ENCODE results near the gene PLK5. TPM values are rescaled to one million over a fixed set of nuclear protein-coding genes. Genes with fewer than 3 reads are reported as not detected.
"Not testable (repeated sequence)": the region's sequence is repeated elsewhere in the genome, so short reads cannot be mapped to it uniquely, and the experiment has no call there.

PLK5 gene
- total RNA-seq, 1 donor from 2014 or later, result not detected

DNA sequence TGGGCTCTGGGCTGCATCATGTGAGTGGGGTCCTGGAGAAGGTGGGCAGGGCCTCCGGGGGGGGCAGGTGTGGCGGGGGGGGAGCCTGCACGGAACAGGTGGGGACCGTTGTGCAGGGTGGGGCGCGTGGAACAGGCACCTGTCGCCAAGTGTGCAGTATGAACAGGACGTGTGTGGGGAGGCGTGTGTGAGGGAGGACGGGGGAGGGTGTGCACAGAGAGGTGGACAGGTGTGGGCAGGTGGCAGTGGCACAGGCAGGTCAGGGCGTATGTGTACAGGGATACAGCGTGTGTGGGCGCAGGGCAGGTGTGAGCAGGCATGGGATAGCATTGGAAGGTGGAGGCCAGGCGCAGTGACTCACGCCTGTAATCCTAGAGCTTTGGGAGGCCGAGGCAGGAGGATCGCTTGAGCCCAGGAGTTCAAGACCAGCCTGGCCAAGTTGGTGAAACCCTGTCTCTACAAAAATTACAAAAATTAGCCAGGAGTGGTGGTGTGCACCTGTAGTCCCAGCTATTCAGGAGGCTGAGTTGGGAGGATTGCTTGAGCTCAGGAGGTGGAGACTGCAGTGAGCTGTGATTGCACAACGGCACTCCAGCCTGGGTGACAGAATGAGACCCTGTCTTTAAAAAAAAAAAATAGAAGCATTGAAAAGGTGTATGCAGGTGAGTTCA, 3.2 kb downstream of the PLK5 start:
- Mint-ChIP-seq H3K27me3 (ENCODE audit: low read depth) (peaks cover 9% of the 10 kb centered on the region), H3K36me3 (ENCODE audit: low read depth) (no peaks in the 10 kb centered on the region), H3K4me3 (ENCODE audit: low read depth) (no peak overlapping the region), H3K4me1 (ENCODE audit: low read depth) (peaks cover 1% of the 10 kb centered on the region), H3K9me3 (no peaks in the 10 kb centered on the region), H3K27ac (no peak overlapping the region)
- intact Hi-C loops (cut with micrococcal nuclease), result no loop called here
- DNase-seq (ENCODE audit: low spot score), result no peak

DNA sequence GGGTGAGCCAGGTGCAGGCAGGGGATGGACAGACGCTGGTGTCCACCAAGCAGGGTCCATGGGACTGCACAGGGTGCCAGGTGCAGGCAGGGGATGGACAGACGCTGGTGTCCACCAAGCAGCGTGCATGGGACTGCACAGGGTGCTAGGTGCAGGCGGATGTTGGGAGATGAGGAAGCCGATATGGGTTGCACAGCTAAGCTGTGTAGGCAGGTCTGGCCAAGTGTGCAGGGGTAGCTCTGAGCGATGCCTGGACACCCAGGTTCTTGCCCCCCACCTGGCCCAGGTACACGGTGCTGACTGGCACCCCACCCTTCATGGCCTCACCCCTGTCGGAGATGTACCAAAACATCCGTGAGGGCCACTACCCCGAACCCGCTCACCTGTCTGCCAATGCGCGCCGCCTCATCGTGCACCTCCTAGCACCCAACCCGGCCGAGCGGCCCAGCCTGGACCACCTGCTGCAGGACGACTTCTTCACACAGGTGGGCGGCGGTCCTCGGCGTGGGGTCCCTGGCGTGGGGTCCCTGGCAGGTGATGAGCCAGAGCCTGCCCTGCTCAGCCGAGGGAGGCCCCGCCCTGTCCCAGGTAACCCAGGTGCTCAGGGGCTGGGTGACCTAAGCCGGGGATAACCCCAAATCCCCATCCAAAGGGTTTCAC, 3.9 kb downstream of the PLK5 start:
- no peak for DNase-seq (ENCODE audit: low spot score)
- Mint-ChIP-seq H3K4me1 (ENCODE audit: low read depth) (peaks cover 1% of the 10 kb centered on the region), H3K27me3 (ENCODE audit: low read depth) (peaks cover 9% of the 10 kb centered on the region), H3K27ac (no peak overlapping the region), H3K4me3 (ENCODE audit: low read depth) (no peak overlapping the region), H3K9me3 (no peaks in the 10 kb centered on the region), H3K36me3 (ENCODE audit: low read depth) (no peaks in the 10 kb centered on the region)
- intact Hi-C loops (cut with micrococcal nuclease), result no loop called here

DNA sequence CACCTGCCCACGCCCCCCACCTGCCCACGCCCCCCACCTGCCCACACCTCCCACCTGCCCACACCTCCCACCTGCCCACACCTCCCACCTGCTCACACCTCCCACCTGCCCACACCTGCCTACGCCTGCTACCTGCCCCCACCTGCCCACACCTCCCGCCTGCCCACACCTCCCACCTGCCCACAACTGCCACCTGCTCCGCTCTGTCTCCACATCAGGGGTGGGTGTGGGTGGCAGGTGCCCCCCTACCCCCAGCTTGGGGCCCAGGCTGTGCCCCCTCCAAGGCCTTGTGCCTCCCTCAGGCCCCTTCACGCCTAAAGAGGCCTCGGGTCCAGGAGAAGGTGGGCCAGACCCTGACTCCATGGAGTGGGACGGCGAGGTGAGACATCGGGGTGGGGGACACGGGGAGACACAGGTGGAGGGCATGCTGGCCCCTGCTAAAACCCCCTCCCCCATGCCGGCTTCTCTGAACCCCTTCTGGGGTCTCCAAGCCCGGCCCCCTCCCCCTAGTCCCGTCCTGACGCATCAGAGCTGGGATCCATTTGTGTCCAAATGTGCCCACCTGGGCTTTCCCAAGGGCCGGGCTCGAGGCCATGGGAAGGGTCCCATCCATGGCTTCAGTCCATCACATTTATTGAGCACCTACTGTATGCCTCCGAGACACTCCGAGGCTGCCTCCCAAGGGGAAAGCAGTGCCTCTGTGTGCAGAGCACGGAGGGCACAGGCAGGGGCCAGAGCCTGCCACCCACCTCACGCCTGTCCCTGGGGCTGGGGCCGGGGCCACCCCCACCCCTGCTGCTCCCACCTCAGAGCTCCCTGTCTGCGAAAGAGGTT, 4.9 kb downstream of the PLK5 start:
- no peak overlapping the region for H3K27ac Mint-ChIP-seq
- H3K4me1 Mint-ChIP-seq (ENCODE audit: low read depth), result peaks cover 1% of the 10 kb centered on the region
- DNase-seq (ENCODE audit: low spot score), result no peak
- H3K4me3 Mint-ChIP-seq (ENCODE audit: low read depth), result no peak overlapping the region
- H3K9me3 Mint-ChIP-seq, result no peaks in the 10 kb centered on the region
- no peaks in the 10 kb centered on the region for H3K36me3 Mint-ChIP-seq (ENCODE audit: low read depth)
- peaks cover 9% of the 10 kb centered on the region for H3K27me3 Mint-ChIP-seq (ENCODE audit: low read depth)
- intact Hi-C loops (cut with micrococcal nuclease), result no loop called here

DNA sequence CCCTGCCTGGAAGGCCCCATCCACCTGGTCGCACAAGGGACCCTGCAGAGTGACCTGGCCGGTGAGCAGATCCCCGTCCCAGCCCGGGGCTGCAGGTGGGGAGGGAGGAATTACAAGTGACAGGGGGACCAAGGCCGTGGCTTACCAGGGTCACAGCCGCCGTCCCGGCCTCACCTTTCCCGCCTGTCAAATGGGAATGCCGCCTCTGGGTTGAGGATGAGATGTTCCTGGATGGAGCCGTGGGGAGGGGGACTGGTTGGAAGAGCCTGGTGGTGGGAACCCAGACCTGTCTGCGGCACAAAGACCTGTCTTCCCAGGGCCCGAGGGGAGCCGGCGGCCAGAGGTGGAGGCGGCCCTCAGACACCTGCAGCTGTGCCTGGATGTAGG, 5.5 kb downstream of the PLK5 start:
- peaks cover 1% of the 10 kb centered on the region for H3K4me1 Mint-ChIP-seq (ENCODE audit: low read depth)
- H3K27me3 Mint-ChIP-seq (ENCODE audit: low read depth), result peaks cover 7% of the 10 kb centered on the region
- DNase-seq (ENCODE audit: low spot score), result no peak
- H3K36me3 Mint-ChIP-seq (ENCODE audit: low read depth), result no peaks in the 10 kb centered on the region
- H3K27ac Mint-ChIP-seq, result no peak overlapping the region
- no peak overlapping the region for H3K4me3 Mint-ChIP-seq (ENCODE audit: low read depth)
- intact Hi-C loops (cut with micrococcal nuclease), result no loop called here
- no peaks in the 10 kb centered on the region for H3K9me3 Mint-ChIP-seq

DNA sequence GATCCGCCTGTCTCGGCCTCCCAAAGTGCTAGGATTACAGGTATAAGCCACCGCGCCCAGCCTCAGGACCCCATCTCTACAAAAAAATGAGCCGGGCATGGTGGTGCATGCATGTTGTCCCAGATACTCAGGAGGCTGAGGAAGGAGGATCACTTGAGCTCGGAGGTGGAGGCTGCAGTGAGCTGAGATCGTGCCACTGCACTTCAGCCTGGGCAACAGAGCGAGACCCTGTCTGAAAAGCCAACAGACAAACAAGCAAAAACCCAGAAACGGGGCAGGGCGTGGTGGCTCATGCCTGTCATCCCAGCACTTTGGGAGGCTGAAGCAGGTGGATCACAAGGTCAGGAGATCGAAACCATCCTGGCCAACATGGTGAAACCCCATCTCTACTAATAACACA, 7.0 kb downstream of the PLK5 start:
- H3K4me1 Mint-ChIP-seq (ENCODE audit: low read depth); intact Hi-C loops (cut with micrococcal nuclease); H3K36me3 Mint-ChIP-seq (ENCODE audit: low read depth); DNase-seq (ENCODE audit: low spot score); H3K4me3 Mint-ChIP-seq (ENCODE audit: low read depth); H3K27ac Mint-ChIP-seq; H3K27me3 Mint-ChIP-seq (ENCODE audit: low read depth); H3K9me3 Mint-ChIP-seq: not testable (repeated sequence)

DNA sequence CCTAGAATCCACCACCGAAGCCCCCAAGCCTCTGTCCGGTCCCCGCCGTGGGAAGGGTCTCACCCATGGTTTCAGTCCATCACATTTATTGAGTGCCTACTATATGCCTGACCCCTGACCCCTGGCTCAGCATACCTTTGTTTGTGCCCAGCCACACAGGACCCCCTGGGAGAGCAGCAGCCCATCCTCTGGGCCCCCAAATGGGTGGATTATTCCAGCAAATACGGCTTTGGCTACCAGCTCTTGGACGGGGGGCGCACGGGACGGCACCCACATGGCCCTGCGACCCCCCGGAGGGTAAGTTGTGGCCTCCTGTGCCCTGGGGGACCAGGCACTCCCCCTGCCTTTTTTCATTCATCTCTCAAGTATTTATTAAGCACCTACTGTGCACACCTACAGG, 7.7 kb downstream of the PLK5 start:
- Mint-ChIP-seq H3K4me3 (ENCODE audit: low read depth) (no peak overlapping the region), H3K27ac (no peak overlapping the region), H3K9me3 (no peaks in the 10 kb centered on the region), H3K27me3 (ENCODE audit: low read depth) (no peaks in the 10 kb centered on the region), H3K4me1 (ENCODE audit: low read depth) (no peaks in the 10 kb centered on the region), H3K36me3 (ENCODE audit: low read depth) (no peaks in the 10 kb centered on the region)
- intact Hi-C loops (cut with micrococcal nuclease), result no loop called here
- DNase-seq (ENCODE audit: low spot score), result no peak

DNA sequence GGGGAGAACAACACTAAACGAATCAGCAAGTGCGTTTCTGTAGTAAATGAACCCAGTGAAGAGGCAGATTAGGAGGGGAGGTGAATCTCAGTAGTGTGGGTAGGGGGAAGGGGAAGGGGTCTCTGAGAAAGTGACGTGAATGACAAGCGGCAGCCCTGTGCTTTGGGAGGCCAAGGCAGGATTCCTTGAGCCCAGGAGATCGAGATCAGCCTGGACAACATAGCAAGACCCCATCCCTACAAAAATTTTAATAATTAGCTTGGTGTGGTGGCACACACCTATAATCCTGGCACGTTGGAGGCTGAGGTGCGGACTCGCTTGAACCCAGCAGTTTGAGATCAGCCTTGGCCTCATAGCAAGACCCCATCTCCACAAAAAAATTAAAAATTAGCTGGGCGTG, 8.1 kb downstream of the PLK5 start:
- H3K36me3 Mint-ChIP-seq (ENCODE audit: low read depth), result no peaks in the 10 kb centered on the region
- no peak overlapping the region for H3K4me3 Mint-ChIP-seq (ENCODE audit: low read depth)
- no peak for DNase-seq (ENCODE audit: low spot score)
- no peaks in the 10 kb centered on the region for H3K4me1 Mint-ChIP-seq (ENCODE audit: low read depth)
- H3K27me3 Mint-ChIP-seq (ENCODE audit: low read depth), result no peaks in the 10 kb centered on the region
- H3K27ac Mint-ChIP-seq, result no peak overlapping the region
- intact Hi-C loops (cut with micrococcal nuclease), result no loop called here
- no peaks in the 10 kb centered on the region for H3K9me3 Mint-ChIP-seq

DNA sequence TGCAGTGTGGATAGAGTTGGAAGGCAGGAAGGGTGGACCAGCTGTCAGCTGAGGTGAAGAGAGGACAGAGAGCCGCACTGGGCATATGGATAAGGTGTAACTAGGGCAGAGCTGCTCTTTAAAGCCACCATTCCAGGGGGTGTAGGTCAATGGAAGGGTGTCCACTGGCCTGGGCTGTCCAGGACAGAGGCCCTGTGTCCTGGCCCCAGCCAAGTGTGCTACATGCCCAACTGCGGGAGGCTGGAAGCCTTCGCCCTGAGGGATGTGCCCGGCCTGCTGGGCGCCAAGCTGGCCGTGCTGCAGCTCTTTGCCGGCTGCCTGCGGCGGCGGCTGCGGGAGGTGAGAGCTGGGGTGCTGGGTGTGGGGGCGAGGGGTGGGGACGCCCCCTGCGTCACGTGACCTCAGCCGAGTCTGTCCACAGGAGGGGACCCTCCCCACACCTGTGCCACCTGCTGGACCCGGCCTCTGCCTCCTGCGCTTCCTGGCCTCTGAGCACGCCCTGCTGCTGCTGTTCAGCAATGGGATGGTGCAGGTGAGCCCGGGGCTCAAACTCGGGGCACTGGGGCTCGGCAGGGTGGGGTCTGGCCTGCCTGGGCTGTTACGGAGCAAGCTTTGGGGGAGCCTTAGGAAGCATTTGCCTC, 9.8 kb downstream of the PLK5 start:
- H3K9me3 Mint-ChIP-seq, result no peaks in the 10 kb centered on the region
- intact Hi-C loops (cut with micrococcal nuclease), result no loop called here
- H3K27ac Mint-ChIP-seq, result no peak overlapping the region
- H3K36me3 Mint-ChIP-seq (ENCODE audit: low read depth), result no peaks in the 10 kb centered on the region
- H3K27me3 Mint-ChIP-seq (ENCODE audit: low read depth), result no peaks in the 10 kb centered on the region
- H3K4me3 Mint-ChIP-seq (ENCODE audit: low read depth), result no peak overlapping the region
- H3K4me1 Mint-ChIP-seq (ENCODE audit: low read depth), result no peaks in the 10 kb centered on the region
- DNase-seq (ENCODE audit: low spot score), result no peak

DNA sequence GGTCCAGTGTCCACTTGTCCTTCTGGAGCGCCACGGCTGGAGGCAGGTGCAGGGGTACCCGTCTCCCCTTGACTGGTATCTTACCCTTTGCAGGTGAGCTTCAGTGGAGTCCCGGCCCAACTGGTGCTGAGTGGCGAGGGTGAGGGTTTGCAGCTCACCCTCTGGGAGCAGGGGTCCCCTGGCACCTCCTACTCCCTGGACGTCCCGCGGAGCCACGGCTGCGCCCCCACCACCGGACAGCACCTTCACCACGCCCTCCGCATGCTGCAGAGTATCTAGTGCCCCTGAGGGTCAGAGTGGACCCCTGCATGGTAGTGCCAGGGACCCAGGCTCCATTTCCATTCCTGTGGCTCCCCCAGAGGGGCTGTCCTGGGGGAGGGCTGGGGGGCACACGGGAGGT, 11.1 kb downstream of the PLK5 start:
- Mint-ChIP-seq H3K4me3 (ENCODE audit: low read depth) (no peak overlapping the region), H3K36me3 (ENCODE audit: low read depth) (no peaks in the 10 kb centered on the region), H3K27ac (no peak overlapping the region), H3K4me1 (ENCODE audit: low read depth) (no peaks in the 10 kb centered on the region), H3K27me3 (ENCODE audit: low read depth) (no peaks in the 10 kb centered on the region), H3K9me3 (no peaks in the 10 kb centered on the region)
- DNase-seq (ENCODE audit: low spot score), result no peak
- intact Hi-C loops (cut with micrococcal nuclease), result no loop called here

DNA sequence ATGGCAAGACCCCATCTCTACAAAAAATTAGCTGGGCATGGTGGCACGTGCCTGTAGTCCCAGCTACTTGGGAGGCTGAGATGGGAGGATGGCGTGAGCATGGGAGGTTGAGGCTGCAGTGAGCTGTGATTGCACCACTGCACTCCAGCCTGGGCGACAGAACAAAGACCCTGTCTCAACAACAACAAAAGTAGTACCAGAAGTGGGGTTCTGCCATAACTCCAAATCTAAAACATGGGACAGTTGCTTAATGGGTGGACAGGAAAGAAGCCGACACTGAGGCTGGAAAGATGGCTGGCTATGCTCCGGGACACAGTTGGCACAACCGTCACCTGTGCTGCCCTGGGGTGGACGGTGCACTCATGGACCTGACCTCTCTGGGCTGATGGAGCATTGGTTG, 11.8 kb downstream of the PLK5 start:
- H3K36me3 Mint-ChIP-seq (ENCODE audit: low read depth); H3K27ac Mint-ChIP-seq; intact Hi-C loops (cut with micrococcal nuclease); H3K27me3 Mint-ChIP-seq (ENCODE audit: low read depth); H3K4me1 Mint-ChIP-seq (ENCODE audit: low read depth); H3K9me3 Mint-ChIP-seq; H3K4me3 Mint-ChIP-seq (ENCODE audit: low read depth); DNase-seq (ENCODE audit: low spot score): not testable (repeated sequence)

DNA sequence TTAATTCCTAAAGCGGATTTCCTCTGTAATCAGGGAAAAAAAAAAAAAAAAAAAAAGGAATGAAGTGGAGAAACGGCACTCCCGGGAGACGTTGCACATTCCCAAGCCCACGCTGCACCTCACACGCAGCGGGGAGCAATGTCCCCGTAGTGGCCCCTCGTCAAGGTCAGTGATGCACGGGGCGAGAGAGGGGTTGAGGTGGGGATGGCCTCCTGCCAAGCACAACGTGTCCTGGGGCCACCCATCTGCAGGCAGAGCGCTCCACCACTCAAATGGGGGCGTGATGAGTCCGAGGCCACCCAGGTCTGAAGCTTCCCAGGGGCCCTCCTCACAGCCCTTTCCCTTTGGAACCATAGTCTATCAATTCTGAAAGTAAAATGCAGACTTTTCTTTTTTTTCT, 15.1 kb downstream of the PLK5 start:
- Mint-ChIP-seq H3K36me3 (ENCODE audit: low read depth) (no peaks in the 10 kb centered on the region), H3K27me3 (ENCODE audit: low read depth) (peaks cover 12% of the 10 kb centered on the region), H3K27ac (no peak overlapping the region), H3K9me3 (no peaks in the 10 kb centered on the region), H3K4me1 (ENCODE audit: low read depth) (no peaks in the 10 kb centered on the region), H3K4me3 (ENCODE audit: low read depth) (no peak overlapping the region)
- DNase-seq (ENCODE audit: low spot score), result no peak
- intact Hi-C loops (cut with micrococcal nuclease), result no loop called here

DNA sequence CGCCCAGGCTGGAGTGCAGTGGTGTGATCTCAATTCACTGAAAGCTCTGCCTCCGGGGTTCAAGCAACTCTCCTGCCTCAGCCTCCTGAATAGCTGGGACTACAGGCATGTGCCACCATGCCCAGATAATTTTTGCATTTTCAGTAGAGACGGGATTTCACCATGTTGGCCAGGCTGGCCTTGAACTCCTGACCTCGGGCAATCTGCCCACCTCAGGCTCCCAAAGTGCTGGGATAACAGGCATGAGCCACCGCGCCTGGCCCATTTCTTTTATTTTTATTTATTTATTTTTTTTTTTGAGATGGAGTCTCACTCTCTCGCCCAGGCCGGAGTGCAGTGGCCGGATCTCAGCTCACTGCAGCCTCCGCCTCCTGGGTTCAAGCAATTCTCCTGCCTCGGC, 15.9 kb downstream of the PLK5 start:
- H3K9me3 Mint-ChIP-seq; DNase-seq (ENCODE audit: low spot score); H3K4me3 Mint-ChIP-seq (ENCODE audit: low read depth); H3K36me3 Mint-ChIP-seq (ENCODE audit: low read depth); H3K27ac Mint-ChIP-seq; H3K4me1 Mint-ChIP-seq (ENCODE audit: low read depth): not testable (repeated sequence)
- intact Hi-C loops (cut with micrococcal nuclease), result loop anchor here (10.0 kb wide), 1 partner anchor 225 kb away; no protein-coding TSS in a partner anchor
- peaks cover 12% of the 10 kb centered on the region for H3K27me3 Mint-ChIP-seq (ENCODE audit: low read depth)
